Esophagus muscularis mucosa (tissue), 4 donors: ENCODE measurements around the gene ASAP2. TPM values are rescaled to one million over a fixed set of nuclear protein-coding genes. Genes with fewer than 3 reads are reported as not detected.
A peak's percentile ranks its signal among the peaks of the same experiment; 100 is the strongest.

Source experiments
- DNase-seq: peaks from one replicate; pipeline ENCODE4 v3.0.0-alpha.2; 2017; ENCODE audit errors: extremely low spot score
- H3K27ac ChIP-seq, 4 donors: fragments of 200-600 bp; sonication (generic); replicated peaks in 1 of 4; 1 replicate in 3 of 4; 2 replicates in 1 of 4; pipeline ENCODE4 v1.5.1; 2016 to 2019; ENCODE audit warnings: mild to moderate bottlenecking in 1 of 4
- H3K27me3 ChIP-seq, 4 donors: fragments of 200-600 bp; sonication (generic); one replicate each; pipeline versions ENCODE4 v1.5.1 to v1.6.0; 2016 to 2019
- H3K36me3 ChIP-seq, 4 donors: fragments of 200-600 bp; sonication (generic); one replicate each; pipeline ENCODE4 v1.5.1; 2016 to 2019
- H3K4me1 ChIP-seq, 4 donors: fragments of 200-600 bp; sonication (generic); one replicate each; pipeline ENCODE4 v1.5.1; 2016 to 2019
- H3K4me3 ChIP-seq, 4 donors: fragments of 200-600 bp; sonication (generic); 1 replicate in 2 of 4; 2 replicates in 2 of 4; pipeline ENCODE4 v1.5.1; 2016 to 2019; ENCODE audit warnings: mild to moderate bottlenecking in 4 of 4, moderate library complexity in 1 of 4
- H3K9me3 ChIP-seq, 4 donors: fragments of 200-600 bp; sonication (generic); 1 replicate in 3 of 4; 2 replicates in 1 of 4; pipeline ENCODE4 v1.5.1; 2016 to 2019
- CTCF ChIP-seq, 3 experiments: fragments of 200-600 bp in 2 of 3; fragments of 450-650 bp in 1 of 3; sonication (generic) in 2 of 3; IDR thresholded peaks; one replicate each; pipeline ENCODE4 v1.5.1; 2017 to 2019; ENCODE audit warnings: antibody characterized with exemption in 3 of 3, mild to moderate bottlenecking in 2 of 3, moderate library complexity in 1 of 3
- EP300 ChIP-seq: sonication (generic); formaldehyde crosslinking; IDR thresholded peaks from one replicate; pipeline ENCODE4 v1.6.1; 2017; ENCODE audit warnings: antibody characterized with exemption
- POLR2A ChIP-seq: fragments of 450-650 bp; IDR thresholded peaks from one replicate; pipeline ENCODE4 v1.6.1; 2017; ENCODE audit warnings: antibody characterized with exemption, moderate library complexity, mild to moderate bottlenecking, low read depth
- POLR2AphosphoS5 ChIP-seq, 2 donors: sonication (generic); formaldehyde crosslinking; IDR thresholded peaks; one replicate each; pipeline ENCODE4 v1.6.1; 2017; ENCODE audit warnings: antibody characterized with exemption in 2 of 2
- WGBS: methylation state at CpG from one replicate; pipeline ENCODE4 v1.1.5; 2018; 5-methylcytosine and 5-hydroxymethylcytosine counted together
- intact Hi-C: fragments of 100-400 bp; cut with DNase I; formaldehyde crosslinking; loops from one replicate; pipeline ENCODE4 v1.15.1; 2023
- total RNA-seq, 4 donors: library from RNA; depleted of rRNA; stranded (reverse); fragments of >200 nt; gene quantifications; one replicate each; pipeline versions ENCODE4 v1.1.0 to v1.2.1, GENCODE V29; 2016

ASAP2 gene
- total RNA-seq, 4 donors from 2014 or later: 18.7 to 24.0 (median 21.3) TPM

DNA sequence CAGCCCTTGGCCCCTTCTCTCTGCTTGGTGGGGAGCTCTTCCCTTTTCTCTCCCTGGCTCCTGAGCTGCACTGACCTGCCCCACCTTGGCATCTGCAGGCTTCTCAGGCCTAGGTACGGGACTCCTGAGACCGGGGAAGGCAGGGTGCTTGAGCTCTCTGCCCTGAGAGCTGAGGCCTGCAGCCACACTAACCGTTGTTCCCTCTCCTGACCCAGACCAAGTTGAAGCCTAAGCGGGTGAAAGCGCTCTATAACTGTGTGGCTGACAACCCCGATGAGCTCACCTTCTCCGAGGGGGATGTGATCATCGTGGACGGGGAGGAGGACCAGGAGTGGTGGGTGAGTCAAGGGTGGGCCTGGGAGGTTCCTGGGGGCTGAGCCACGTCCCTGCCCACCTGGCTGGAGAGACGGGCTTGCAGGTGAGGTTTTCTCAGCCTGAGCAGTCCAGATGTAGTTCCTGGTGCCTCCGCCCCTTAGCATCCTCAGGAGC lies 194.5 kb downstream of the ASAP2 start:
- H3K36me3 ChIP-seq: peaks cover 10 to 50% (median 34%) of the 10 kb centered on the region in 4 donors
- peaks cover 19 to 43% (median 39%) of the 10 kb centered on the region in 4 donors for H3K4me1 ChIP-seq
- H3K4me3 ChIP-seq: no peak overlapping the region
- intact Hi-C loops: no loop called here
- H3K9me3 ChIP-seq: no peaks in the 10 kb centered on the region
- no peak for DNase-seq
- WGBS: 92% methylated on average over 12 of the region's 12 CpGs
- no peak overlapping the region for H3K27ac ChIP-seq
- no peaks in the 10 kb centered on the region for H3K27me3 ChIP-seq
- TF ChIP-seq POLR2AphosphoS5 (IDR thresholded peaks at IDR 0.05) (no peak), EP300 (no peak), CTCF (IDR thresholded peaks at IDR 0.05) (no peak), POLR2A (no peak)

DNA sequence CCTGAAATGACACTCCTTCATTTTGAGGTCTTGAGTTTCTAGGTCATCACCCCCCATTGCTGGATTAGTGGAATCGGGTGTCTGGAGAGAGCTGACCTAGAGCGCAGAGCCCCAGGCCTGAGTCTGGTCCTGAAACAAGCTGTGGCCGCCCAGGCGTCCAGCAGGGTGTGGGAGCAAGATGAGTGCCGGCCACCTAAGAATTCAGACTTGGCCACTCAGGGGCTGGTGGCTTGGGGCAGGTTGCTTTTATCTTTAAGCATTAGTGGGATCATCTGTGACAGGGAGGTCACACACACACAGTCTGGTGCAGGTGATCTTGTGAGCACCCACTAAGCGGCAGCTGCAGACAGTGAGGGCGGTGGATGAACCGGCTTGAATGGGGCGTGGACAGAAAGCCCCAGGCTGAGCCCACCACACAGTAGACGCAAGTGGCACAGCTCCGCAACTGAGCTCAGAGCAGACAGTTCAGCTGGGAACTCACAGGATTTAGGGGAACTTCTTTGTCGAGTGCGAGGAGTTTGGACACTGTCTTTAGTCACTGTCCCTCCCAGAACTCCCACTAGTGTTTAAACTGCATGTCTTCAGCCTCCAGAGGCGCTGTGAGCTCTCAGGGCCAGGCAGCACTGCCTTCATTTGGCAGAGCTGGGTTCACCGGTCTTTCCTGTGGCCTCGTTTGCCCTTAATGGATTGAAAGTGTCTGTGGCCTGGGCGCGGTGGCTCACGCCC lies 195.2 kb downstream of the ASAP2 start:
- Histone ChIP-seq H3K4me3 (no peak overlapping the region), H3K27ac (no peak overlapping the region), H3K4me1 (peaks cover 19 to 47% (median 43%) of the 10 kb centered on the region in 4 donors), H3K36me3 (peaks cover 3 to 49% (median 30%) of the 10 kb centered on the region in 4 donors), H3K9me3 (no peaks in the 10 kb centered on the region), H3K27me3 (no peaks in the 10 kb centered on the region)
- WGBS: 89% methylated on average over 13 of the region's 19 CpGs
- DNase-seq: no peak
- intact Hi-C loops: no loop called here
- TF ChIP-seq CTCF (IDR thresholded peaks at IDR 0.05) (no peak), POLR2AphosphoS5 (IDR thresholded peaks at IDR 0.05) (no peak)

DNA sequence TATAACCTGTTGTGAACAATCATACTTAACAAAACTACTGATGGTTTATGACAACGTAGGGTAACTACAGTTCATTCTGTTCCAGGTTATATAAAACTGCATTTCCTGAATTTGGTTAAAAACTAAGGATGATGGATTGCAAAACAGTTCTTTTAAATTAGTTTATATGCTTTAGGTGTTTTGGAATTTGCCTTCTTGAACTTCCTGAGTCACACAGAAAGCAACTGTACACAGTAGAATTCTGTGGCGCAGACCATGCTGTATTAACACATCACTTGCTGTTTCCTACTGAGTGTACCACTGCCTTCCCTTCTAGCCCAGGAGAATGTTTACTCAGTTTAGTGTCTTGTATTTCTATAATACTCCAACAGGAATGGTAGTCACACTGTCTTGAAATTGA lies 197.3 kb downstream of the ASAP2 start:
- Histone ChIP-seq H3K9me3 (no peaks in the 10 kb centered on the region), H3K27ac (peak overlapping the region in 2 of 4 donors; percentile 18 to 30), H3K4me1 (peaks cover 16 to 58% (median 51%) of the 10 kb centered on the region in 4 donors), H3K4me3 (no peak overlapping the region), H3K36me3 (peaks cover 3 to 60% (median 38%) of the 10 kb centered on the region in 4 donors), H3K27me3 (no peaks in the 10 kb centered on the region)
- no peak for TF ChIP-seq POLR2AphosphoS5 (IDR thresholded peaks at IDR 0.05)
- no peak for TF ChIP-seq CTCF (IDR thresholded peaks at IDR 0.05)
- no peak for TF ChIP-seq POLR2A
- TF ChIP-seq EP300: no peak
- DNase-seq: no peak
- intact Hi-C loops: no loop called here
- 37% methylated on average over 2 of the region's 2 CpGs for WGBS

DNA sequence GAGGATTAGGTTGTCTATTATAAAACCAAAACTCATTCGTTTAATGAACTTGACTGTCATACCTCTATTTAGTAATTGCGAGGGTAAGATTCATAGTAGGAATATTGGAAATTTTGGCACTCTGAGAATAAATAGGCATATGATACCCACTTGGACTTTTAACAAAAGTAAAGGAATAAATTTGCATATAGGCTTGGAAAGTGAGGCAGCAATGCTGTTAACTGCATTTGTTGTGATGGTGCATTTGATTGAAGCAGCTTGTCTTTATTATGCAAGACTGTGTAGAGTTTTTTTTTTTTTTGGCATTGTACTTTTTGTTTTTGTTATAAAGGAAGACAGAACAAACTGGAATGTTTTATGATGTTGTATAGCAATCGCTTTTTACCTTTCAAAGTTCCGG lies 197.8 kb downstream of the ASAP2 start:
- H3K4me1 ChIP-seq: peaks cover 14 to 55% (median 45%) of the 10 kb centered on the region in 4 donors
- no peaks in the 10 kb centered on the region for H3K9me3 ChIP-seq
- no peak overlapping the region for H3K4me3 ChIP-seq
- no peak for TF ChIP-seq POLR2A
- TF ChIP-seq CTCF (IDR thresholded peaks at IDR 0.05): no peak
- no peak for TF ChIP-seq POLR2AphosphoS5 (IDR thresholded peaks at IDR 0.05)
- TF ChIP-seq EP300: no peak
- no peak for DNase-seq
- intact Hi-C loops: no loop called here
- no peaks in the 10 kb centered on the region for H3K27me3 ChIP-seq
- H3K27ac ChIP-seq: peak overlapping the region in 1 of 4 donors; percentile 18
- 82% methylated on average over 4 of the region's 4 CpGs for WGBS
- H3K36me3 ChIP-seq: peaks cover 3 to 64% (median 40%) of the 10 kb centered on the region in 4 donors
